HG03159 (cell line): ENCODE data around the gene SH3BP1.

Experiments
- ATAC-seq: cut with Tn5 transposase; IDR thresholded peaks from one replicate; pipeline ENCODE4 v1.9.1; 2021; ENCODE audit warnings: mild to moderate bottlenecking, moderate library complexity; ENCODE audit not compliant: unreplicated experiment

SH3BP1 gene

GRCh38 chr22:37704645-37705044 lies 65.2 kb downstream of the SH3BP1 start:
- ATAC-seq, result no peak

GRCh38 chr22:37705205-37705604 lies 65.7 kb downstream of the SH3BP1 start:
- ATAC-seq, result no peak
